ENCODE data around the gene TESMIN.

- TF ChIP-seq POLR2A (IDR thresholded peaks at IDR 0.05), result no peak
- TF ChIP-seq, protein P1, sequence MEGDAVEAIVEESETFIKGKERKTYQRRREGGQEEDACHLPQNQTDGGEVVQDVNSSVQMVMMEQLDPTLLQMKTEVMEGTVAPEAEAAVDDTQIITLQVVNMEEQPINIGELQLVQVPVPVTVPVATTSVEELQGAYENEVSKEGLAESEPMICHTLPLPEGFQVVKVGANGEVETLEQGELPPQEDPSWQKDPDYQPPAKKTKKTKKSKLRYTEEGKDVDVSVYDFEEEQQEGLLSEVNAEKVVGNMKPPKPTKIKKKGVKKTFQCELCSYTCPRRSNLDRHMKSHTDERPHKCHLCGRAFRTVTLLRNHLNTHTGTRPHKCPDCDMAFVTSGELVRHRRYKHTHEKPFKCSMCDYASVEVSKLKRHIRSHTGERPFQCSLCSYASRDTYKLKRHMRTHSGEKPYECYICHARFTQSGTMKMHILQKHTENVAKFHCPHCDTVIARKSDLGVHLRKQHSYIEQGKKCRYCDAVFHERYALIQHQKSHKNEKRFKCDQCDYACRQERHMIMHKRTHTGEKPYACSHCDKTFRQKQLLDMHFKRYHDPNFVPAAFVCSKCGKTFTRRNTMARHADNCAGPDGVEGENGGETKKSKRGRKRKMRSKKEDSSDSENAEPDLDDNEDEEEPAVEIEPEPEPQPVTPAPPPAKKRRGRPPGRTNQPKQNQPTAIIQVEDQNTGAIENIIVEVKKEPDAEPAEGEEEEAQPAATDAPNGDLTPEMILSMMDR (IDR thresholded peaks at IDR 0.05), result no peak
These were observed 15.7 kb downstream of the TESMIN start for GRCh38 chr11:68735646-68736045.
